GM12864 (cell line): Measurements from ENCODE around the gene RNF150.
"Not testable (repeated sequence)": the region's sequence is repeated elsewhere in the genome, so short reads cannot be mapped to it uniquely, and the experiment has no call there.

Experiments
- DNase-seq: peaks from one replicate; pipeline ENCODE4 v3.0.0-alpha.2; 2011; ENCODE audit warnings: low read depth
- H3K4me3 ChIP-seq: 2 replicates; pipeline ENCODE4 v1.5.1; 2011; ENCODE audit warnings: mild to moderate bottlenecking, low read depth, low read length, control low read depth
- TF ChIP-seq, protein P1 (sequence below): IDR thresholded peaks from 2 replicates; pipeline ENCODE4 v1.5.1; 2011; ENCODE audit warnings: low read depth, mild to moderate bottlenecking, moderate library complexity, low read length, control low read depth, inconsistent platforms; ENCODE audit errors: missing control alignments

Gene RNF150

GRCh38 chr4:141058591-141059512 lies 74.4 kb downstream of the RNF150 start:
- TF ChIP-seq, protein P1, sequence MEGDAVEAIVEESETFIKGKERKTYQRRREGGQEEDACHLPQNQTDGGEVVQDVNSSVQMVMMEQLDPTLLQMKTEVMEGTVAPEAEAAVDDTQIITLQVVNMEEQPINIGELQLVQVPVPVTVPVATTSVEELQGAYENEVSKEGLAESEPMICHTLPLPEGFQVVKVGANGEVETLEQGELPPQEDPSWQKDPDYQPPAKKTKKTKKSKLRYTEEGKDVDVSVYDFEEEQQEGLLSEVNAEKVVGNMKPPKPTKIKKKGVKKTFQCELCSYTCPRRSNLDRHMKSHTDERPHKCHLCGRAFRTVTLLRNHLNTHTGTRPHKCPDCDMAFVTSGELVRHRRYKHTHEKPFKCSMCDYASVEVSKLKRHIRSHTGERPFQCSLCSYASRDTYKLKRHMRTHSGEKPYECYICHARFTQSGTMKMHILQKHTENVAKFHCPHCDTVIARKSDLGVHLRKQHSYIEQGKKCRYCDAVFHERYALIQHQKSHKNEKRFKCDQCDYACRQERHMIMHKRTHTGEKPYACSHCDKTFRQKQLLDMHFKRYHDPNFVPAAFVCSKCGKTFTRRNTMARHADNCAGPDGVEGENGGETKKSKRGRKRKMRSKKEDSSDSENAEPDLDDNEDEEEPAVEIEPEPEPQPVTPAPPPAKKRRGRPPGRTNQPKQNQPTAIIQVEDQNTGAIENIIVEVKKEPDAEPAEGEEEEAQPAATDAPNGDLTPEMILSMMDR = no peak
- H3K4me3 ChIP-seq = no peak overlapping the region
- no peak for DNase-seq

DNA sequence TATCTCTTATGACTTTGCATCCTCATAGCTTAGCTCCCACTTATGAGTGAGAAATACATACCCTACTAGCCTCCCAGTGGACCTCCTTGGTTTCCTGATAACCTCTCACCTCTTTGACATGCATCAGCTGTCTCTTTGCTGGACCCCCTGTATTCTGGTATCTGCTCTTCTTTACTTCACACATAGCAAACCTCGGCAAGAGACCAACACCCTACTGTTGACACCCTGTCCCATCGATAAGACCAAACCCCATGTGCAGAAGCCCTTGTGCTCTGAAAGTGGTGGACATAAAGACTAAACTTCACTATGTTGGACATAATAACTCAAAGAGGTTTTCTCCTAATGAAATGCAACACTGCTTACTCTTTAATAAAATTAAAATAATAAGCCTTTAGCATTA lies 75.7 kb downstream of the RNF150 start:
- no peak overlapping the region for H3K4me3 ChIP-seq
- TF ChIP-seq, protein P1 = no peak
- DNase-seq = no peak

GRCh38 chr4:141056473-141056872 lies 76.8 kb downstream of the RNF150 start:
- no peak for DNase-seq
- TF ChIP-seq, protein P1 = no peak
- H3K4me3 ChIP-seq = no peak overlapping the region

GRCh38 chr4:141054446-141054845 lies 78.8 kb downstream of the RNF150 start:
- no peak for DNase-seq
- no peak overlapping the region for H3K4me3 ChIP-seq
- TF ChIP-seq, protein P1 = no peak

- DNase-seq, H3K4me3 ChIP-seq: not testable (repeated sequence)
Measured at GRCh38 chr4:141050999-141051398, 82.3 kb downstream of the RNF150 start.

- no peak for DNase-seq
- TF ChIP-seq, protein P1 = no peak
- no peak overlapping the region for H3K4me3 ChIP-seq
Measured at GRCh38 chr4:141047228-141047884, 85.9 kb downstream of the RNF150 start.

DNA sequence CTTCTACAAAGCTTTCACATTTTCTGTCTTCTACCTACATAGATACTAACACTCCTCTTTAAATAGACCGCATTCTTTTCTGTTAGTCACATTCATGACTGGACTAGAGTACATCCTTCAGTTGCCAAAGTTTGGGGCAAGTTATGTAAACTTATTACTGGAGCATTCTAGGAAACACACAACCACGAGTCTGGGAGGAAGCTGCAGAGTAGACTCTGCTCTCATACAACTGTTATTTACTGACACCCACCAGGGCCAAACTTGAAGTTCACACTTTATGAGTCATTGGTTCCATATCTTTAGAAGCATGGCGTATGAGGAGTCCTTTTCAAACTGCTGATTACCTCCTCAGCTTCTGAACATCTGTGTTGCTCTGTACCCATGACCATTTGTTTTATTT lies 87.0 kb downstream of the RNF150 start:
- TF ChIP-seq, protein P1 = no peak
- no peak overlapping the region for H3K4me3 ChIP-seq
- DNase-seq = no peak
